ENCODE results near the gene GPRIN3. TPM values are rescaled to one million over a fixed set of nuclear protein-coding genes. Genes with fewer than 3 reads are reported as not detected.

The GPRIN3 gene
- total and polyA plus RNA-seq, 2 of the 13 experiments (the other 11 are each of a cell fraction or from before 2014, with no cell fraction given) = not detected

DNA sequence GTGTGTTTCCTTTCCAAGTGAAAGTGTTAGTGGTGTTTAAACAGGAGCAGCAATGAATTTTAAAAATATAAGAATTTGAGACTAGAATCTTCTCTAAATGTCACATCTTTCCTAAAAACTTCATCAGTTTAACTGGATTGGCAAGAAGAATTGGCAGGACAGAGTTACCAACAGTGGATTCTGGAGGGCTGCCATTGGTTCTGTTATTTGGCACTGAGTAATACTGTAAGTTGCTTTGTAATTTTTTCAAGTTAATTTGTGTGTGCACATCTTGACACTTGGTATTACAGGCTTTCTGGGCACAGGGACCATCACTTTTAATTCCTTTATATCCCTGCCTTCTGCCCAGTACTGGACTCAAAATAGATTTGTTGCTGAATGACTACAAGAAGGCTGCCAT is 4.5 kb upstream of the GPRIN3 start:
- FAIRE-seq = no peak
- Histone ChIP-seq H3K9ac (ENCODE audit: insufficient read depth, low read depth, low read length) (no peak overlapping the region), H3K4me3 (replicated peaks in 1 of 3; ENCODE audit: insufficient read depth in 1 of 3, low read depth in 2 of 3, low read length in 3 of 3) (no peak overlapping the region), H3K4me2 (ENCODE audit: low read depth, low read length) (no peak overlapping the region), H3K4me1 (ENCODE audit: insufficient read depth, low read length) (no peaks in the 10 kb centered on the region), H3K9me3 (ENCODE audit: low read length) (no peaks in the 10 kb centered on the region), H3K27me3 (ENCODE audit: control insufficient read depth in 1 of 2, insufficient read depth in 2 of 2, low read length in 2 of 2) (peaks cover 0 to 13% of the 10 kb centered on the region in 2 experiments; a peak in 2 of 5 replicates), H3K27ac (ENCODE audit: extremely low read length, insufficient read depth, low read length) (no peak overlapping the region), H3K79me2 (ENCODE audit: insufficient read depth, low read length) (no peaks in the 10 kb centered on the region), H3K36me3 (replicated peaks in 1 of 2; ENCODE audit: control insufficient read depth in 1 of 2, insufficient read depth in 2 of 2, low read length in 2 of 2) (no peaks in the 10 kb centered on the region), H2AFZ (ENCODE audit: low read length) (no peak overlapping the region), H4K20me1 (ENCODE audit: insufficient read depth, low read length) (no peaks in the 10 kb centered on the region)
- no peak for ATAC-seq
- DNase-seq (ENCODE audit: low spot score) = no peak
- intact Hi-C loops (cut with micrococcal nuclease; ENCODE audit: unreplicated experiment) = no loop called here
- in situ Hi-C loops (cut with HindIII; ENCODE audit: extremely low pct_ligation_motif_present, low pct_unique_long_range_greater_than_20kb) = no loop called here
- TF ChIP-seq YEATS4 (CRISPR knock-in tag; IDR thresholded peaks at IDR 0.05; ENCODE audit: borderline replicate concordance) (no peak), MEIS1 (CRISPR knock-in tag; IDR thresholded peaks at IDR 0.05; ENCODE audit: borderline replicate concordance) (no peak), ZNF562 (CRISPR knock-in tag; IDR thresholded peaks at IDR 0.05; ENCODE audit: borderline replicate concordance) (no peak), ZNF850 (CRISPR knock-in tag; conservative IDR thresholded peaks at IDR 0.05) (no peak), ZNF878 (CRISPR knock-in tag; IDR thresholded peaks at IDR 0.05) (no peak), NFIC (IDR thresholded peaks at IDR 0.05; ENCODE audit: low read length) (no peak), ZNF12 (CRISPR knock-in tag; IDR thresholded peaks at IDR 0.05) (no peak), ZNF772 (CRISPR knock-in tag; IDR thresholded peaks at IDR 0.05) (no peak), SNAPC2 (CRISPR knock-in tag; IDR thresholded peaks at IDR 0.05) (no peak), GFI1 (CRISPR knock-in tag; IDR thresholded peaks at IDR 0.05; ENCODE audit: borderline replicate concordance) (no peak), TSC22D2 (CRISPR knock-in tag; IDR thresholded peaks at IDR 0.05; ENCODE audit: borderline replicate concordance) (no peak), ZFP36 (IDR thresholded peaks at IDR 0.05; ENCODE audit: borderline replicate concordance, low read depth, low read length, partially characterized antibody) (no peak), ZNF101 (CRISPR knock-in tag; IDR thresholded peaks at IDR 0.05; ENCODE audit: borderline replicate concordance, low read depth) (no peak), TARDBP (CRISPR knock-in tag; IDR thresholded peaks at IDR 0.05) (no peak)
- TF ChIP-seq, protein P1, sequence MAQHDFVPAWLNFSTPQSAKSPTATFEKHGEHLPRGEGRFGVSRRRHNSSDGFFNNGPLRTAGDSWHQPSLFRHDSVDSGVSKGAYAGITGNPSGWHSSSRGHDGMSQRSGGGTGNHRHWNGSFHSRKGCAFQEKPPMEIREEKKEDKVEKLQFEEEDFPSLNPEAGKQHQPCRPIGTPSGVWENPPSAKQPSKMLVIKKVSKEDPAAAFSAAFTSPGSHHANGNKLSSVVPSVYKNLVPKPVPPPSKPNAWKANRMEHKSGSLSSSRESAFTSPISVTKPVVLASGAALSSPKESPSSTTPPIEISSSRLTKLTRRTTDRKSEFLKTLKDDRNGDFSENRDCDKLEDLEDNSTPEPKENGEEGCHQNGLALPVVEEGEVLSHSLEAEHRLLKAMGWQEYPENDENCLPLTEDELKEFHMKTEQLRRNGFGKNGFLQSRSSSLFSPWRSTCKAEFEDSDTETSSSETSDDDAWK (CRISPR knock-in tag; IDR thresholded peaks at IDR 0.05) = no peak
- TF ChIP-seq, protein P2, sequence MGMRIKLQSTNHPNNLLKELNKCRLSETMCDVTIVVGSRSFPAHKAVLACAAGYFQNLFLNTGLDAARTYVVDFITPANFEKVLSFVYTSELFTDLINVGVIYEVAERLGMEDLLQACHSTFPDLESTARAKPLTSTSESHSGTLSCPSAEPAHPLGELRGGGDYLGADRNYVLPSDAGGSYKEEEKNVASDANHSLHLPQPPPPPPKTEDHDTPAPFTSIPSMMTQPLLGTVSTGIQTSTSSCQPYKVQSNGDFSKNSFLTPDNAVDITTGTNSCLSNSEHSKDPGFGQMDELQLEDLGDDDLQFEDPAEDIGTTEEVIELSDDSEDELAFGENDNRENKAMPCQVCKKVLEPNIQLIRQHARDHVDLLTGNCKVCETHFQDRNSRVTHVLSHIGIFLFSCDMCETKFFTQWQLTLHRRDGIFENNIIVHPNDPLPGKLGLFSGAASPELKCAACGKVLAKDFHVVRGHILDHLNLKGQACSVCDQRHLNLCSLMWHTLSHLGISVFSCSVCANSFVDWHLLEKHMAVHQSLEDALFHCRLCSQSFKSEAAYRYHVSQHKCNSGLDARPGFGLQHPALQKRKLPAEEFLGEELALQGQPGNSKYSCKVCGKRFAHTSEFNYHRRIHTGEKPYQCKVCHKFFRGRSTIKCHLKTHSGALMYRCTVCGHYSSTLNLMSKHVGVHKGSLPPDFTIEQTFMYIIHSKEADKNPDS (CRISPR knock-in tag; IDR thresholded peaks at IDR 0.05) = no peak
- TF ChIP-seq, protein P3, sequence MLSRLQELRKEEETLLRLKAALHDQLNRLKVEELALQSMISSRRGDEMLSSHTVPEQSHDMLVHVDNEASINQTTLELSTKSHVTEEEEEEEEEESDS (CRISPR knock-in tag; IDR thresholded peaks at IDR 0.05; ENCODE audit: borderline replicate concordance) = no peak
- TF ChIP-seq, protein P4, sequence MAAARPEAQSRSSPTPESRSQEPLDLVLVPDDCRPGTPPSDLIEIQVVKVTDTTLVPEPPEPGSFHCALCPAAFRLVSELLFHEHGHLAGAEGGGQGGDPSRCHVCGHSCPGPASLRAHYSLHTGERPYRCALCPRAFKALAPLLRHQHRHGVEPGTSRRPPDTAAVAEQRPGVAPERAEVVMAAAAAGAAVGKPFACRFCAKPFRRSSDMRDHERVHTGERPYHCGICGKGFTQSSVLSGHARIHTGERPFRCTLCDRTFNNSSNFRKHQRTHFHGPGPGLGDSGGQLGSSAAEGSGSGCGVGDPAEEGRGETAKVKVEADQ (CRISPR knock-in tag; IDR thresholded peaks at IDR 0.05; ENCODE audit: borderline replicate concordance) = no peak
- TF ChIP-seq, protein P5, sequence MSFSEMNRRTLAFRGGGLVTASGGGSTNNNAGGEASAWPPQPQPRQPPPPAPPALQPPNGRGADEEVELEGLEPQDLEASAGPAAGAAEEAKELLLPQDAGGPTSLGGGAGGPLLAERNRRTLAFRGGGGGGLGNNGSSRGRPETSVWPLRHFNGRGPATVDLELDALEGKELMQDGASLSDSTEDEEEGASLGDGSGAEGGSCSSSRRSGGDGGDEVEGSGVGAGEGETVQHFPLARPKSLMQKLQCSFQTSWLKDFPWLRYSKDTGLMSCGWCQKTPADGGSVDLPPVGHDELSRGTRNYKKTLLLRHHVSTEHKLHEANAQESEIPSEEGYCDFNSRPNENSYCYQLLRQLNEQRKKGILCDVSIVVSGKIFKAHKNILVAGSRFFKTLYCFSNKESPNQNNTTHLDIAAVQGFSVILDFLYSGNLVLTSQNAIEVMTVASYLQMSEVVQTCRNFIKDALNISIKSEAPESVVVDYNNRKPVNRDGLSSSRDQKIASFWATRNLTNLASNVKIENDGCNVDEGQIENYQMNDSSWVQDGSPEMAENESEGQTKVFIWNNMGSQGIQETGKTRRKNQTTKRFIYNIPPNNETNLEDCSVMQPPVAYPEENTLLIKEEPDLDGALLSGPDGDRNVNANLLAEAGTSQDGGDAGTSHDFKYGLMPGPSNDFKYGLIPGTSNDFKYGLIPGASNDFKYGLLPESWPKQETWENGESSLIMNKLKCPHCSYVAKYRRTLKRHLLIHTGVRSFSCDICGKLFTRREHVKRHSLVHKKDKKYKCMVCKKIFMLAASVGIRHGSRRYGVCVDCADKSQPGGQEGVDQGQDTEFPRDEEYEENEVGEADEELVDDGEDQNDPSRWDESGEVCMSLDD (CRISPR knock-in tag; IDR thresholded peaks at IDR 0.05; ENCODE audit: borderline replicate concordance) = no peak
- ChIA-PET CTCF (ENCODE audit: low intra/inter-chr PET ratio, low total read pairs) (no interaction called here), POLR2A (no interaction called here)
- no TSS peak for BruUV-seq (replicated peaks)

Measured in HepG2 (cell line).